MCF 10A (cell line): ENCODE results near the gene POLE. TPM values are rescaled to one million over a fixed set of nuclear protein-coding genes. Genes with fewer than 3 reads are reported as not detected.
"Not testable (repeated sequence)": the region's sequence is repeated elsewhere in the genome, so short reads cannot be mapped to it uniquely, and the experiment has no call there.

Experiments used
- BruUV-seq: library from RNA; stranded (reverse); fragments of 400-500 nt; replicated peaks from 2 replicates; lab custom pipeline; 2021; lab: Mats Ljungman, UMichigan
- CTCF ChIA-PET: fragments of 300-600 bp; sonication (Branson Sonifier 250); formaldehyde crosslinking; extraction: SDS; loops from one replicate; lab custom pipeline; 2021; ENCODE audit warnings: antibody characterized with exemption, inconsistent platforms; lab: Yijun Ruan, JAX
- POLR2A ChIA-PET: fragments of 300-600, 350-650 bp; sonication (Branson Sonifier 250); formaldehyde crosslinking; extraction: SDS; loops from one replicate; lab custom pipeline; 2020; ENCODE audit warnings: antibody characterized with exemption, inconsistent platforms; lab: Yijun Ruan, JAX
- DNase-seq: peaks from one replicate; pipeline ENCODE4 v3.0.0-alpha.2; 2018; ENCODE audit not compliant: unreplicated experiment
- H3K27ac Mint-ChIP-seq: one replicate; pipeline ENCODE4 v1.8.0; 2022; ENCODE audit warnings: mild to moderate bottlenecking, low read depth, mixed read lengths; ENCODE audit not compliant: unreplicated experiment
- H3K27me3 Mint-ChIP-seq: one replicate; pipeline ENCODE4 v1.8.0; 2022; ENCODE audit warnings: mixed read lengths; ENCODE audit not compliant: insufficient read depth, unreplicated experiment
- H3K36me3 Mint-ChIP-seq: one replicate; pipeline ENCODE4 v1.8.0; 2022; ENCODE audit warnings: mild to moderate bottlenecking, moderate library complexity, mixed read lengths; ENCODE audit not compliant: insufficient read depth, unreplicated experiment
- H3K4me1 Mint-ChIP-seq: one replicate; pipeline ENCODE4 v1.8.0; 2022; ENCODE audit warnings: mixed read lengths; ENCODE audit not compliant: insufficient read depth, unreplicated experiment
- H3K4me3 Mint-ChIP-seq: one replicate; pipeline ENCODE4 v1.8.0; 2022; ENCODE audit warnings: mild to moderate bottlenecking, moderate library complexity, mixed read lengths; ENCODE audit not compliant: unreplicated experiment
- H3K9me3 Mint-ChIP-seq: one replicate; pipeline ENCODE4 v1.8.0; 2022; ENCODE audit warnings: mixed read lengths; ENCODE audit not compliant: unreplicated experiment
- CTCF ChIP-seq: fragments of 200-600 bp; IDR thresholded peaks from one replicate; pipeline ENCODE4 v1.8.0; 2022; ENCODE audit warnings: antibody characterized with exemption, mild to moderate bottlenecking; ENCODE audit not compliant: unreplicated experiment
- intact Hi-C: fragments of 100-400 bp; cut with micrococcal nuclease; formaldehyde crosslinking; loops from 2 replicates; pipeline ENCODE4 v1.14.1; 2022
- total RNA-seq: library from RNA; stranded (reverse); gene quantifications from 2 replicates; pipeline ENCODE4 v1.2.3, GENCODE V29; 2022

Gene POLE
- total RNA-seq, 1 experiment from 2014 or later = 36.3 TPM

- H3K27me3 Mint-ChIP-seq = peaks cover 88% of the 10 kb centered on the region
- no TSS peak for BruUV-seq
- intact Hi-C loops = no loop called here
Measured at GRCh38 chr12:132601171-132601883, 85.8 kb downstream of the POLE start.

GRCh38 chr12:132600048-132601032 is 86.8 kb downstream of the POLE start:
- H3K36me3 Mint-ChIP-seq = peaks cover 5% of the 10 kb centered on the region
- peak overlapping the region; percentile 68 for H3K4me3 Mint-ChIP-seq
- H3K9me3 Mint-ChIP-seq = no peaks in the 10 kb centered on the region
- BruUV-seq = no TSS peak
- intact Hi-C loops = loop anchor here (1.0 kb wide), 2 partner anchors 15 to 38 kb away; no protein-coding TSS in a partner anchor
- no peaks in the 10 kb centered on the region for H3K4me1 Mint-ChIP-seq
- ChIA-PET CTCF (interaction anchor here (0.6 to 1.3 kb wide), 7 partner anchors 13 to 1679 kb away, joined by 3 to 8 read pairs (median 4); no protein-coding TSS in a partner anchor), POLR2A (no interaction called here)
- H3K27ac Mint-ChIP-seq = no peak overlapping the region
- peak; percentile 58 for DNase-seq
- TF ChIP-seq CTCF = peak; percentile 57
- H3K27me3 Mint-ChIP-seq = peaks cover 89% of the 10 kb centered on the region

More at GRCh38 chr12:132601171-132601883, 85.8 kb downstream of the POLE start:
- no peak for TF ChIP-seq CTCF
- Mint-ChIP-seq H3K9me3 (no peaks in the 10 kb centered on the region), H3K4me1 (no peaks in the 10 kb centered on the region), H3K36me3 (no peaks in the 10 kb centered on the region), H3K27ac (no peak overlapping the region), H3K4me3 (peak overlapping the region; percentile 68)
- no peak for DNase-seq
- ChIA-PET POLR2A (no interaction called here), CTCF (interaction anchor here (0.6 to 1.1 kb wide), 3 partner anchors 14 to 1680 kb away, joined by 3 to 5 read pairs (median 3); no protein-coding TSS in a partner anchor)

GRCh38 chr12:132599502-132599901 is 87.6 kb downstream of the POLE start:
- CTCF ChIA-PET = interaction anchor here (0.7 to 1.3 kb wide), 6 partner anchors 11 to 185 kb away, joined by 3 to 8 read pairs (median 4); partner anchors contain the start of gene LRCOL1

GRCh38 chr12:132597333-132598316 is 89.5 kb downstream of the POLE start:
- no peak overlapping the region for H3K27ac Mint-ChIP-seq
- peaks cover 67% of the 10 kb centered on the region for H3K27me3 Mint-ChIP-seq
- no peak for TF ChIP-seq CTCF
- CTCF ChIA-PET = interaction anchor here (0.6 kb wide), 1 partner anchor 1793 kb away, joined by 4 read pairs; no protein-coding TSS in a partner anchor
- no peak overlapping the region for H3K4me3 Mint-ChIP-seq
- H3K4me1 Mint-ChIP-seq = peaks cover 8% of the 10 kb centered on the region
- no TSS peak for BruUV-seq
- intact Hi-C loops = no loop called here
- no peak for DNase-seq
- POLR2A ChIA-PET = no interaction called here
- peaks cover 5% of the 10 kb centered on the region for H3K36me3 Mint-ChIP-seq
- no peaks in the 10 kb centered on the region for H3K9me3 Mint-ChIP-seq

More at GRCh38 chr12:132599502-132599901, 87.6 kb downstream of the POLE start:
- H3K36me3 Mint-ChIP-seq, DNase-seq, H3K9me3 Mint-ChIP-seq, H3K27ac Mint-ChIP-seq, POLR2A ChIA-PET, BruUV-seq, intact Hi-C loops, H3K4me1 Mint-ChIP-seq, H3K4me3 Mint-ChIP-seq: not testable (repeated sequence)
- peaks cover 81% of the 10 kb centered on the region for H3K27me3 Mint-ChIP-seq
